GM21515 (cell line): Measurements from ENCODE around the gene LENG1.

ENCODE experiments used
- ATAC-seq: cut with Tn5 transposase; IDR thresholded peaks from one replicate; pipeline ENCODE4 v1.9.1; 2021; ENCODE audit not compliant: unreplicated experiment

Gene LENG1

DNA sequence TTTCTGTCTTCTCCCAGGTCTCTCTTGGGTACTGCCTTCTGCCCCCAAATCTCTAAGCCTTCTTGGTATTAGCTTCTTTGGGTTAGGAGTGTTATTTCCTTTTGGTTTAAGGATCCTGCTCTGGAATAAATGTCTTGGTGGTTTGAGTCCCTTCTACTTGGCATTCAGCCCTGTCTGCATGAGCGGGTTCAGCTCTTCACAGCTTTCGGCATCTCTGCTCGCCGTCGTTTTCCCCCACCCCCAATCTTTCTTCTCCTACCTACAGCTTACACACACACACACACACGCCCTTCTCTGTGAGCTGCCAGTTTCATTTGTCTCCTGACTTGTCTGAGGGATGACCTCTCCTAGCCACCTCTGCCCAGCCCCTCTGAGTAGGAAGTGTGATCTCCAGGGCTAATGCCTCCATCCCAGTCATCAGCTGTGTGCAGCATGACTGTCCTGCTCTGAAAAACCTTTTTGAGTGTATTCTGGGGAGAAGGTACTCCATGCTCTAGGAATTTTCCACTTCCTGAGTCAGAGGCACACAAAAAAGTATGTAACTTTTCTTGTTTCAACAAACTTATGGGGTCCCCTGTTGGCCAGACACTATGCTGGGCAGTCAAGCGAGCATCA lies 17.2 kb downstream of the LENG1 start:
- ATAC-seq, result no peak

DNA sequence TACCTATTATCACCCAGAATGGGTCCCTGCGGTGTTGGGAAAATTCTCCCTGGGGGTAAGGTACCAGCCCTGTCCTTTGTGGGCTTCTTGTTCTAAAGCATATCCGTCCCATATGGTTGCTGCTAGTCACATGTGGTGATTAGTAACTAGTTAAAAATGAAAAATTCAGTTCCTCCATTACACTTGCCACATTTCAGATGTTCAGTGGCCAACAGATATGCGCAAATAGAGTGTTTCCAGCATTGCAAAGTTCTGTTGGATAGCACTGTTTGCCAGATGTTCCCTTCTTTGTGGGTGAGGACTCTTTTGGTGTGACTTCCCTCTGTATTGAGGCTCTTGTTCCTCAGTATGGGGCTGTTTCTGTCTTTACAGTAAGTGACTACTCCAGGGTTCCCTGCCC lies 18.2 kb downstream of the LENG1 start:
- ATAC-seq, result no peak

DNA sequence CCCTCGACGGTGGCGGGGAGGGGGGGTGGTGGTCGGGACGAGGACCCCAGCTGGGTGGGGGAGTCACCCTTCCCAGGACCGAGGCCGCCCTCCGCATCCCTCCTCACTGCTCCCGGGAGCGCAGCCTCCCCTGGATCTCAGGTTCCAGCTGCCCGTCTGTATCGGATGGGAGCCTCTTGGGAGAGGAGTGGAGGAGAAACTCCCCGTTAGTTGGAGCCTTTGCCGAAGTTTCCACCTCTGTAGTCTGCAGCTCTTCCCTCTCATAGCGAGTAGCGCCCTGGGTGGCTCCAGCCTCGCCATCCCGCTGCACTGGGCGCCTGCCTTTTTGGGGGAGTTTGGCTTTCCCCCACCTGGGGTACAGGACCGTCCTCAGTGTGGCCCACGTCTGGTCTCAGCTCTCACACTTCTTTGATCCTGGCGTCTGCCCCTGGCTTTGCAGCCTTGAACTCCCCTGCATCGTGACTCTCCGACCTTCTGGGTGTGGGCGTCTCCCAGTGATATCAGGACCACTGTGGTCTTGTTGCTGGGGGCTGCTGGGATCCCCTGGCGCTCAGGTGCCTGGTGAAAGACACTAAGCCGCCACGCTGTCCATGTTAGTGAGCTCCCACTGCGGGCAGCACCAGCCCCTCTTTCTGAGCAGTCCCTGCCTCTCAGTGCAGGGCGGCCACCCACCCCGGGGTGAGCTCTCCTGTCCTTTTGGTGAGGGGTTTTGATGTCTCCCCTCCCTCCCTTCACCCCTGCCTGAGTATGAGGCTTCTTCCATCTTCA lies 20.8 kb downstream of the LENG1 start:
- no peak for ATAC-seq

DNA sequence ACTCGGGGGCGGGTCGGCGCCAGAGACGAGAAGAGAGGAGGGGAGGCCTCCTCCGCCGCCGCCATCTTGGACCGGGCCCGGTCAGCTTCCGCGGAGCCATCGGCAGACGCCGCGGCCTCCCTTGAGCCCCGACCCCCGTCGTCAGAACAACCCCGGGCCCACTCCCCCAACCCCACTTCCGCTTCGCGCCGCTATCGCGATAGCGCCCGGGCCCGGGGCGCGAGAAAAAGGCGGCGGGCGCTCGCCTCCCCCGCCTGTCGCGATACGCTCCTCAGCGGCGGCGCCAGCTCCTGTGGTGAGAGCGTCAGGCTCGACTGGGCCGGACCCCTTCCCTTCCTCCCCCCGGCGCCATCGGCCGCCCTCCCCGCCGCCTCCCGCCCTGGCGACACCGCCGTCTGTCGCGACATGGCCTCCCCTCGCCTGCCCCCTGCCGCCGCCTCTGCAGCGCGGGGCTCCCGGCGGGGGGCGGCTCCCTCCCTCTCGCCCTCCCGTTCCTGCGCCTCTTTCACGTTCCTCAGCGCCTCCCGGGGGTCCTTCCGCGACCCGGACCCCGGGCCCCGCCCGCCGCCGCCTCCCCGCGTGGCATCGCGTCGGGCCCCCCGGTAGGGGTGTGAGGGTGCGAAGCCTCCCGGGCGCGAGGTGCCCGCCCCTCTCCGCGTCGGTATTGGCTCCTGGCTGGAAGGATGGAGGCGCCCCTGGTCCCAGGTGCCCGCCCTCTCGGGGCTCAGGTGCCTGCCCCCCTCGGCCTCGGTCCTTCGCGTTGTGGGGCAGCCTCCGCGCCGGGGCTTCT lies 21.6 kb downstream of the LENG1 start, which contains the start of gene CNOT3:
Gene CNOT3 (plus strand): TSS at position 64 of the 790 bp plus-strand sequence. CDS start 5,217 bp downstream, outside the sequence.
- ATAC-seq, result no peak

DNA sequence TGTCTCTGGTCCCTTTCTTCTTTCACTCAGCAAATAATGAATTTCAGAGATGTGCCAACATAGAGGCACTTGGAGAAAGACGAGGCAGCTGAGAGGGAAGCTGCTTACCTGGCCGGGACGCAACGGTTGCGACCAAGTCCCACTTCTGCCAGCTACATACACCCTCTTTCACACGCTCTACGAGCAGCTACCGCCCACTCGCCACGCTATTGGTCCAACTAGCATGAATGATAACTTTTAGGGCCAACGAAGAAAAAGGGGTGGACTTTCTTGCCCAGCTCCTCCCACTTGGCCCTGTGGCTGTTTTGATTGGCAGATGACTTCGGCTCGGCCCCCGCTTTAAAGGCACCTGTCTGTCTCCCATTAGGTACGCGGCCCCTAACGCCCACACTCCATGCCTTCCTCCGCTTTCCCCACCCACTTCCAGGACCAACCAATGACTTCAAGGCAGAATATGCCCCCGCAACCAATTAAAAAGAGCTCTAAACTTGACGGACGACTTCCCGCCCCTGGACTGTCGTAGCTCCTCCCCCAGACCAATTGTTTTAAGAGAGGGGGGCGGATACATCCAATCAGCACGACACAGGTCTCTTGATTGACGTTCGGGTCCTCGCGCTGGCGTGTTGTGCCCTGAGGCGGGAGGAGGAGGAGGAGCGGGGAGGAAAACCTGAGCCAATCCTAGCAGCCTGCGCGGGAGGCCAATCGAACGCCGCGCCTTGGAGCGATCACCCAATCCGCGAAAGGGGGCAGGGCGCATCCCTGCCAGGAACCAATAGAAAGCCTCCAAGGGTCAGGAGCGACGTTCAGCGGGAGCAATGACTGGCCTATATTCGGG lies 22.4 kb downstream of the LENG1 start:
- ATAC-seq, result peak; percentile 72

DNA sequence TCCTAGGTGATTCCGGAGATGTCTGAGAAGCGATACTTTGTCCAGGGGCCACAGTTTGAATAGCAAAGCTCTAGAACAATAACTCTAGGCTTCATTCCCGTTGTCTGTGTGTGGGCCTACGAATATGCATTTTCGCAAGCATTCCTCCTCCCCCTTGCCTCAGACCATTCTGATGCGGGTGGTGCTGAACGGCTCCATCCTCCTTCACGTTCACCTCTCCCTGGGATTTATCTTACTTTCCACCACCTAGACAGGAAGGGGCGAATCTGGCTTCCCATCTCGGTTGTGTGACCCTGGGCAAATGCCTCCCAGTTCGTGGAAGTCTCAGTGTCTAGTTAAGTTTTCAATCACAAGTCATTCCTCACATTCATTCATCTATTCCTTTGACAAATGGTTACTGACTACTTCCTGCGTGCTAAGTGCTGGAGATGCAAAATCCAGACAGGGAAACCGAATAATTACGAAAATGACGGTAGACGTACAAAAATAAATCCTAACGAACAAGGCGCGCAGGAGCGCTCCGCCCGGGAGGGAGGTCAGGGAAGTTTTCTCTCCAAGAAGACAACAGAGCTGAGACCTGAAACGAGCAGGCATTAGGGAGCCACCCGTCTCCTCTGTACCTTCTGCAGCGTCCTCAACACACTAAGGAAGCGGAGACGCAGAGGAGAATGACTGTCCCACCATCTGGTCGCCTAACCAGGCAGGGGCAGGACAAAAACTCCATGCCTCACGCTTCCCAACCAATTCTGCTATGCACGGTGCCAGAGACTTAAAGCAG lies 23.2 kb downstream of the LENG1 start:
- ATAC-seq, result no peak

DNA sequence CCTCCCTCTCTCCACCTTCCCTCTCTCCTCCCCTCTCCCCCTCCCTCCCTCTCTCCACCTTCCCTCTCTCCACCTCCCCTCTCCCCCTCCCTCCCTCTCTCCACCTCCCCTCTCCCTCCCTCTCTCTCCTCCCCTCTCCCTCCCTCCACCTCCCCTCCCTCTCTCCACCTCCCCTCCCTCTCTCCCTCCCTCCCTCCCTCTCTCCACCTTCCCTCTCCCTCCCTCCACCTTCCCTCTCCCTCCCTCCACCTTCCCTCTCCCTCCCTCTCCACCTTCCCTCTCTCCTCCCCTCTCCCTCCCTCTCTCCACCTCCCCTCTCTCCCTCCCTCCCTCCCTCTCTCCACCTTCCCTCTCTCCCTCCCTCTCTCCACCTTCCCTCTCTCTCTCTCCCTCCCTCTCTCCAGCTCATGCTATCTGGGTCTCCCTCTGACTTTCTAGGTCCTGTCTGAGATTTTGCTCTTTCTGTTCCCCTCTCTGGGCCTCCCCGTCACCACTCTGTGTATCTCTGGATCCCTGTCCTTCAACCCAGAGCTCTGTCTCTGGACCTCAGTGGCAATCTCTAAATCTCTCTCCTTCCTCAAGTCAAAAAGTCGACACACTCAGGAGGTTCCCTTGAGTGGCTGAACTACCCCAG lies 25.4 kb downstream of the LENG1 start:
- no peak for ATAC-seq

DNA sequence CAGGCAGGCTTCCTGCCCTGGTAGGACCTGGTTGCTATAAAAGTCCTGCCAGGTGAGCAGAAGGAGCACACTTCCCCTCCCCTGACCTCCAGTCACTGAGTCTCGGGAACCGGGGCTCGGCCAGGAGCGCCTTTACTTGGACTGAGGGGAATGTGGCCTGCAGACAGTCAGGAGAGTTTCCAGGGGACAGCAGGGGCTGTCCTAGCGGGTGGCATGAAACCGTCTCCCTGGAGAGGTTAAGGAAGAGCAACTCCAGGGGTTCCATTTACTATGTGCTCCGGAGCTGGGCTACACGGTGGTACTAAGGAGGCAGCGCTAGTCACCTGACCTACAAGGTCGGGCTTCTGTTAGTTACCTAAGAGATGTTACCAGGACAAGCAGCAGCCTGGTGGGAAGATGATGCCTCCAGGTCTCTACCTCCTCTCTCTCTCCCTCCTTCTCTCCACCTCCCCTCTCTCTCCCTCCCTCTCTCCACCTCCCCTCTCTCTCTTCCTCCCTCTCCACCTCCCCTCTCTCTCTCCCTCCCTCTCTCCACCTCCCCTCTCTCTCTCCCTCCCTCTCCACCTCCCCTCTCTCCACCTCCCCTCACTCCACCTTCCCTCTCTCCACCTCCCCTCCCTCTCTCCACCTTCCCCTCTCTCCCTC lies 26.1 kb downstream of the LENG1 start:
- ATAC-seq, result no peak

DNA sequence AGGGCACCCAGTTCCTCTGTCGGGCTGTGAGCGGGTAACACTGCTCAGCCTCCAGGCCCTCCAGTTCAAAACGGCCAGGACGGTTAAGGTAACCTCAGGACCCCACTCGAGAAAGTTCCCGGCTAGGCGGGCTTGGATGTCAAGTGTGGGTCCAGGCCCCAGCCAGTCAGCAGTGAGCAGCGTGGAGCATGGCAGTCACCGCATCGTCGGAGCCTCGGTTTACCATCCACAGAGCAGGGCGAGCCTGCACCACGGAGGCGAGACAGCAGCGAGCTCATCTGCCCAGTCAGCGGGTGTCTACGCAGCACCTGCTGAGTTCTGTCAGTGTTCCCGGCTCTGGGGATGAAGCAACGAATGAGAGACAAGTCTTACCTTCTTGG lies 29.9 kb downstream of the LENG1 start:
- ATAC-seq, result no peak

DNA sequence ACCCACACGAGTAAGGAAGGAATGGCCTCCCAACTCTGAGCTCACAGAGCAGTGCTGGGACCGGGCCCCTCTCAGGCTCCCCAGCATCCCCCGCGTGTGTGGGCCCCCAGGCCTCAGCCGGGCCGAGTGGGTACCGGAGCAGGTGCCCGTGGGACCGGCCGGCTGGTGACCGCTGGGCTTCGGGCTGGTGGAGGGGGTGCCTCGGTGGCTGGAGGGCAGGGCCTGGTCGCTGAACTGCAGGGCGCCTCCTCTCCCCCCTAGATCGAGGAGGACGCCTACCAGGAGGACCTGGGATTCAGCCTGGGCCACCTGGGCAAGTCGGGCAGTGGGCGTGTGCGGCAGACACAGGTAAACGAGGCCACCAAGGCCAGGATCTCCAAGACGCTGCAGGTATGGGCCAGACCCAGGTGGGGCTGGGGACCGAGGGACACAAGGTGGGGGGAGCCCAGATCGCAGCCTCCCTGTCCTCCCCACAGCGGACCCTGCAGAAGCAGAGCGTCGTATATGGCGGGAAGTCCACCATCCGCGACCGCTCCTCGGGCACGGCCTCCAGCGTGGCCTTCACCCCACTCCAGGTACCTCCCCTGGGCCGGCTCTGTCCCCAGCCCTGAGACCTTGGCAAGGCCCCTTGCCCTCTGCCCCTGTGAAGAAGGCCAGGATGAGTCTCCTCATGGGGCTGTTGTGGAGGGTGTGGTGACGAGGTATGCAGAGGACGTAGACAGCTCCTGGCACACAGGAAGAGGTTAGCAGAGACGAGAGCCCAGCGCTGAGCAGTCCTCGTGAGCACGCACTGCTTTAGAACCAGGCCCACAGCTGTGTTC lies 30.5 kb downstream of the LENG1 start:
- ATAC-seq, result no peak

DNA sequence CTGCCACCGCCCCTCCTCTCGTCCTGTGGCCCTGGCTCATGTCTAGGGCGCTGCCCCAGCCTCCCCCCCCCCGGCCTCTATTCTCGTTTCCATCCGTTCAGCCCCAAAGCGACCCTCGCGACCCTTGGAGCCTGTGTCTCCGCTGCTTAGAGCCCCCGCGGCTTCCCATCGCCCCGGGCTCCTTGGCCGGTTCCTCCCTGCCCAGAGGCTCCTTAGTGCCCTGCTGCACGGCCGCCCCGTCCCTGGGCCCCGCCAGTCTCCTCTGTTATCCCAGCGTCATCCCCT lies 31.1 kb downstream of the LENG1 start:
- no peak for ATAC-seq

DNA sequence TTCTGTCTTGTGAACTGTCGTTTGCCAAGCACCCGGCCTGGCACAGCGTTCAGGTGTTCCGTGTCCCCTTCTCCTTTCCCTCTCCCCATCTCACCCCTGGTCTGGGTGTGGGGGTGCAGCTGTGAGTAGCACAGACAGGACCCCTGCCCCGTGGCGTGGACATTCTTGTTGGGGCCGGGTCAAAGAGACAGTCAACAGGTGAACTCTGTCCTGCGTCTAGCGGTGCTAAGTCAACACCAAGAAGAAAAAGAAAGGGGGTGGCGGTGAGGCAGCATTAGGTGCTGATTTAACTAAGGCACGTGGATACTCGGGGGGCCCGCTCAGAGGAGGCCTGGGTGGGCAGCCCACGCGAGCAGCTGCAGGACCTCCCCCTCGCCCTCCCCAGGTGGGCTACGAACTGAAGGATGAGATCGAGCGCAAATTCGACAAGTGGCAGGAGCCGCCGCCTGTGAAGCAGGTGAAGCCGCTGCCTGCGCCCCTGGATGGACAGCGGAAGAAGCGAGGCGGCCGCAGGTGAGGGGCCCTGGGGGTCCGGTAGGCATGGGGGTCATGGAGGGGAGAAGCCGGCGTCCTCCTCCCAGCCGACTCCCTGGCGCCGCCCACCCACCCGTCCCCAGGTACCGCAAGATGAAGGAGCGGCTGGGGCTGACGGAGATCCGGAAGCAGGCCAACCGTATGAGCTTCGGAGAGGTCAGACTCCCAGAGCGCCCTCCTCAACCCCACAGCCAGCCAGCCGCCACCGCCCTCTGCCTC lies 31.7 kb downstream of the LENG1 start:
- ATAC-seq, result no peak

DNA sequence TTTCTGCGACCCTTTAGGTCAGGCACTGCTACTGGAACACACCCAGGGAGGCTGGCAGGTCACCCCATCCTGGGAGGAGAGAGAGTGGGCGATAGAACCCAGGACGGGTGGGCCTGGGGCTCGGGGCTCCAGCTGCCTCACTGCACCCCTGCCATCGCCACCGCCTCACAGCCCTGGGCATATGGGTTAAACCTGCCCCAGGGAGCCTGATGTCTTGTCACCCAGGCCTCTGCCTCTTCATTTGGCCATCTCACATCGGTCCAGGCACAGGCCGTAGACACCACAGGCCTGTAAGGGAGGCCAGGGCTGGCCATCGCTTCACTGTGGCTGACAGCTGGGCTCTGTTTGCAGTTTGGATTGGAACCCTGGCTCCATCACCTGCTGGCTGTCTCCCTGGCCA lies 33.8 kb downstream of the LENG1 start:
- ATAC-seq, result no peak

DNA sequence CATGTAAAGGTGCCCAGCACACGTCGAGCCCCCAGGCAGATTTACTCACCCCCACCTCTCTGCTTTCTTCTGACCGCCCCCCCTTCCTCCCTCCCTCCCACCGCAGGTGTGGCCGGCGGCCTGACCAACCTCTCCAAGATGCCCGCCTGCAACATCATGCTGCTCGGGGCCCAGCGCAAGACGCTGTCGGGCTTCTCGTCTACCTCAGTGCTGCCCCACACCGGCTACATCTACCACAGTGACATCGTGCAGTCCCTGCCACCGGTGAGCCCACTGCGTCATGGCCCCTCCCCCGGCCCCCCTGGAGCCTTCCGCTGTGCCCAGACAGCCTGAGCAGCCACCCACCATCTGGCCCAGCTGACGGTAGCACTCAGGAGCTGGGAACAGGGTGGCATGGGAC lies 35.1 kb downstream of the LENG1 start:
- ATAC-seq, result no peak

DNA sequence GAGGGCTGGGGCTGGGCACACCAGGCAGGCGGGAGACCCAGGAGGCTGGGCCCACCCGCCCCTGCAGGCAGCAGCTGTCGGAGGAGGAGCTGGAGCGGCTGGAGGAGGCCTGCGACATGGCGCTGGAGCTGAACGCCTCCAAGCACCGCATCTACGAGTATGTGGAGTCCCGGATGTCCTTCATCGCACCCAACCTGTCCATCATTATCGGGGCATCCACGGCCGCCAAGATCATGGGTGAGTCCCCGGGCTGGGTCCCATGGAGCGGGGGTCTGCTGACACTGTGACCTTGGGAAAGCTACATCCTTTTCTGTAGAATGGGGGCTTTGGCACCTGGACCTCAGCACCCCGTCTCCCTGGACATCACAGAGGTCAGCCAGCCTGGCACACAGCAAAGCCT lies 35.8 kb downstream of the LENG1 start:
- no peak for ATAC-seq

DNA sequence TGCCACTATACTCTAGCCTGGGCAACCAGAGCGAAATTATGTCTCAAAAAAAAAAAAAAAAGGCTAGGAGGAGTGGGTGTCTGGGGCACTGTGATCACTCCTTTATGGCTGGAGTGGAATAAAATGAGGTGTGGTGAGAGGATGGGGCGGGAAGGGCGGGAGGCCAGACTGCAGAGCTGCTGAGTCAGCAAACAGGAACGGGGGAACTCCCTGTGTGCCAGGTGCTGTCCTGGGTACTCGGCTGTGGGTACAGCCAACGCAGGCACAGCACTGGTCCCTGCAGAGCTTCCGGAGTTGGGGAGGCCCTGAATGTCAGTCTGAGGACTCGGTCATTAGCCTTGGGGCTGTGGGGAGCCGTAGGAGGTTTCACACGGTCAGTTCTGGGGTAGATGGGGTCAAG lies 38.3 kb downstream of the LENG1 start:
- no peak for ATAC-seq

DNA sequence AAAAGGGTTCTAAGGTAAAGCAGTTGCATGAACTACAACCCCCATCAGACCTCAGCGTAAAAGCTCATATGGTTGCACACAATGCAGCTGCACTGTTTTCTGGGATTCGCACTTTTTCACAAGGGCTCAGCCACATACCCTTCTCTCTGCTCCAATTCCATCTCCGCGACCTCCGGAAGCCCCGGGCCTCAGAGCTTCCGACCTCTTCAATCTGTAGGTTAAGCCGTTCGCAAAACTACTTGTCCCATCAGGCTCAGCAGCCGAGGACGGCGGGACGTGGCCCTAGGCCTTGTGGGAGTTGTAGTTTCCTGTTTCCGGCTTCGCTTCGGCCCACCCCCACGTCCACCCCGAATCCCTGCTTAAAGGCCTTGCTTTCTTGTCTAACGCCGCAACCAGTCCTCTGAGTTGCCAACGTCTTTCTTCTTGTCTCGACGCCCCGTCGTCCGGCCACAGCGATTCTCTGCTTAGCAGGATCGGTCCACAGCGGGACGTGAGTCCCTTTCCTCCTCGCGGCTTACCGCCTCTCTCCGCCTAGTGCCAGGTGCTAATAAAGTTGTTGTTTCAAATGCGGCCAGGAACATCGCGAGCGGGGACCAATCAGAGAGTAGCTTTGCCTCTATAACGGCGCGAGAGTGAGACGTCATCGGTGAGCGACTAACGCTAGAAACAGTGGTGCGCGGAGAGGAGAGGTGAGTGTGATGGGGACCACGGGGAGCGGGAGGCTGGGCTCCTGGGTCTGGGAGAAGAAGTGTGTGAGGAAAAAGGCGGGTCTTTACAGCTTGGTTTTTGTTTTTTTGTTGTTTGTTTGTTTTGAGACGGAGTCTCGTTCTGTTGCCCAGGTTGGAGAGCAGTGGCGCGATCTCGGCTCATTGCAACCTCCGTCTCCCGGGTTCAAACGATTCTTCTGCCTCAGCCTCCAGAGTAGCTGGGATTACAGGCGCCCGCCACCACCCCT lies 44.1 kb downstream of the LENG1 start, which contains the start of the genes PRPF31 and TFPT:
Gene PRPF31 (plus strand): TSS at position 646 of the 955 bp plus-strand sequence. CDS start 2,525 bp downstream, outside the sequence.
Gene TFPT (minus strand): TSS at position 549 of the 955 bp plus-strand sequence. CDS start 388 bp downstream, at position 161.
- peak; percentile 78 for ATAC-seq
